OCI-LY7 (cell line): ENCODE results near the gene GLRA2.

Experiments used
- EZH2phosphoT487 ChIP-seq: fragments of 200-600 bp; sonication (generic); IDR thresholded peaks from 2 replicates; pipeline ENCODE4 v1.6.1; 2018; ENCODE audit warnings: low read depth, borderline replicate concordance, mild to moderate bottlenecking, mixed run types, antibody characterized with exemption, low read length, moderate library complexity, mixed read lengths
- TF ChIP-seq, protein P1 (sequence below): fragments of 200-600 bp; sonication (generic); conservative IDR thresholded peaks from 2 replicates; pipeline ENCODE4 v1.5.1; 2014; ENCODE audit warnings: mild to moderate bottlenecking, antibody characterized with exemption, low read length, moderate library complexity, mixed read lengths

DNA sequence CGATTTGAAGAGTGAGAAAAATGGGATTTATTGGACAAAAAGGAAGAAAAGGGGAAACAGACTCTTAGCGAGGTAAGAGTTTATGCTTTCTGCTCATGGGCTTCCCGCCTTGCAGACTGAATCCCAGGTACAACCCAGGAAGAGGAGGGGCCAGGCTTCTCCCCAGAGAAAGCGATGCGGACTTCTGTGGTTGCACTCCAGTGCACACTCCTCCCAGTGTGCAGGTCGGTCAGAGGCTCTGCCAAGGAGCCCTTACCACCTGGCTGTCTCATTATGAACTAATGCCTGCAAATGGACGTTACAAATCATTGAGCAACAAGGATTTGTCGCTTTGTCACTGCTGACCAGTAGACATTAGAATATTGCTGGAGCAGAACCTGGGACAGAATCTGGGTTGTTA lies 39.9 kb upstream of the GLRA2 start:
- TF ChIP-seq EZH2phosphoT487, result no peak
- TF ChIP-seq, protein P1, sequence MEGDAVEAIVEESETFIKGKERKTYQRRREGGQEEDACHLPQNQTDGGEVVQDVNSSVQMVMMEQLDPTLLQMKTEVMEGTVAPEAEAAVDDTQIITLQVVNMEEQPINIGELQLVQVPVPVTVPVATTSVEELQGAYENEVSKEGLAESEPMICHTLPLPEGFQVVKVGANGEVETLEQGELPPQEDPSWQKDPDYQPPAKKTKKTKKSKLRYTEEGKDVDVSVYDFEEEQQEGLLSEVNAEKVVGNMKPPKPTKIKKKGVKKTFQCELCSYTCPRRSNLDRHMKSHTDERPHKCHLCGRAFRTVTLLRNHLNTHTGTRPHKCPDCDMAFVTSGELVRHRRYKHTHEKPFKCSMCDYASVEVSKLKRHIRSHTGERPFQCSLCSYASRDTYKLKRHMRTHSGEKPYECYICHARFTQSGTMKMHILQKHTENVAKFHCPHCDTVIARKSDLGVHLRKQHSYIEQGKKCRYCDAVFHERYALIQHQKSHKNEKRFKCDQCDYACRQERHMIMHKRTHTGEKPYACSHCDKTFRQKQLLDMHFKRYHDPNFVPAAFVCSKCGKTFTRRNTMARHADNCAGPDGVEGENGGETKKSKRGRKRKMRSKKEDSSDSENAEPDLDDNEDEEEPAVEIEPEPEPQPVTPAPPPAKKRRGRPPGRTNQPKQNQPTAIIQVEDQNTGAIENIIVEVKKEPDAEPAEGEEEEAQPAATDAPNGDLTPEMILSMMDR, result no peak
